MM.1S (cell line): ENCODE measurements around the gene RUNX2.

ENCODE experiments used
- CTCF ChIP-seq: fragments of 300-600 bp; sonication (generic); IDR thresholded peaks from 2 replicates; pipeline ENCODE4 v1.5.1; 2016; ENCODE audit warnings: antibody characterized with exemption, low read length, mixed read lengths
- EZH2 ChIP-seq: fragments of 300-600 bp; sonication (generic); optimal IDR thresholded peaks from 2 replicates; pipeline ENCODE3; 2017; ENCODE audit warnings: low read depth, mild to moderate bottlenecking, antibody characterized with exemption, low read length, mixed read lengths

DNA sequence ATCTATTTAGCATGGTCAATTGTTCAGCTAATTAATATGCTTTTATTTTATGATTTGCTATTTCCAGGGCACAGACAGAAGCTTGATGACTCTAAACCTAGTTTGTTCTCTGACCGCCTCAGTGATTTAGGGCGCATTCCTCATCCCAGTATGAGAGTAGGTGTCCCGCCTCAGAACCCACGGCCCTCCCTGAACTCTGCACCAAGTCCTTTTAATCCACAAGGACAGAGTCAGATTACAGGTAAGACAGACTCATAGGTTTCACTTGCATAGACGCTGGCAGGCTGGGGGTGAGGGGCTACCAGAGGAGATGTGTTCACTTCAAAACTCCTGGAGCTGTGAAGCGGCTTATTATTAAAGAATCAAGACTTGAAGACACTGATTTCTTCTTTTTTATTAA lies 163.7 kb downstream of the RUNX2 start:
- TF ChIP-seq CTCF (no peak), EZH2 (no peak)
